ENCODE data around the gene WFIKKN2.

- no peak for TF ChIP-seq ZFX (IDR thresholded peaks at IDR 0.05; ENCODE audit: borderline replicate concordance)
- no peak for TF ChIP-seq CTCF (IDR thresholded peaks at IDR 0.05)
These were observed 17.7 kb downstream of the WFIKKN2 start for GRCh38 chr17:50853015-50853615.
